HCT116 (cell line): ENCODE results near the gene SYNPR. TPM values are rescaled to one million over a fixed set of nuclear protein-coding genes. Genes with fewer than 3 reads are reported as not detected.

Source experiments
- ATAC-seq: fragments of 200-7000 bp; cut with Tn5 transposase; 2 replicates; pipeline ENCODE4 v1.9.1; 2020; ENCODE audit warnings: mild to moderate bottlenecking, moderate library complexity
- BruUV-seq: library from RNA; stranded (reverse); fragments of 400-500 nt; replicated peaks from 2 replicates; lab custom pipeline; 2021; lab: Mats Ljungman, UMichigan
- CTCF ChIA-PET: fragments of 300-600 bp; sonication (Branson Sonifier 250); formaldehyde crosslinking; loops from one replicate; lab custom pipeline; 2021; ENCODE audit warnings: antibody characterized with exemption; lab: Charles Lee
- POLR2A ChIA-PET: fragments of 300-600, 350-600 bp; sonication (Branson Sonifier 250); formaldehyde crosslinking; loops from one replicate; lab custom pipeline; 2021; ENCODE audit warnings: antibody characterized with exemption; lab: Charles Lee
- RAD21 ChIA-PET, 2 experiments: fragments of 300-600 bp; sonication (Branson Sonifier 250); formaldehyde crosslinking; loops; one replicate each; lab custom pipeline; 2023; ENCODE audit warnings: low total read pairs in 2 of 2; ENCODE audit not compliant: uncharacterized antibody in 2 of 2, unreplicated experiment in 2 of 2, low non-redundant PET in 1 of 2; lab: Charles Lee
- DNase-seq: peaks from one replicate; pipeline ENCODE4 v3.0.0-alpha.2; 2010; ENCODE audit warnings: low read depth, low spot score
- H2AFZ ChIP-seq: fragments of 200-600 bp; shearing (Covaris generic), sonication (generic); 2 replicates; pipeline ENCODE4 v1.6.1; 2017; ENCODE audit warnings: low read depth, mixed run types, mixed read lengths, antibody characterized with exemption, low read length; ENCODE audit not compliant: poor library complexity, severe bottlenecking
- H3K27ac ChIP-seq: 2 replicates; pipeline ENCODE4 v1.5.1; 2012; ENCODE audit warnings: low read depth, low read length
- H3K27me3 ChIP-seq: fragments of 200-600 bp; sonication (generic); 2 replicates; pipeline ENCODE4 v1.6.1; 2016; ENCODE audit warnings: mixed run types, low read length, mixed read lengths; ENCODE audit not compliant: insufficient read depth
- H3K36me3 ChIP-seq, 2 experiments: fragments of 200-500 bp in 1 of 2; fragments of 200-600 bp in 1 of 2; sonication (Bioruptor generic) in 1 of 2; sonication (generic) in 1 of 2; 2 replicates each; pipeline versions ENCODE4 v1.5.1 to v1.6.1; 2014 to 2016; ENCODE audit warnings: low read length in 2 of 2, inconsistent platforms in 1 of 2, mixed read lengths in 1 of 2, mixed run types in 1 of 2; ENCODE audit not compliant: insufficient read depth in 2 of 2, control insufficient read depth in 1 of 2
- H3K4me1 ChIP-seq, 2 experiments: fragments of 200-600 bp in 1 of 2; sonication (generic) in 1 of 2; 2 replicates each; pipeline versions ENCODE4 v1.5.1 to v1.6.1; 2012 to 2017; ENCODE audit warnings: low read length in 2 of 2, inconsistent platforms in 1 of 2, mild to moderate bottlenecking in 1 of 2, mixed read lengths in 1 of 2, mixed run types in 1 of 2, moderate library complexity in 1 of 2; ENCODE audit not compliant: insufficient read depth in 2 of 2, control insufficient read depth in 1 of 2
- H3K4me2 ChIP-seq: fragments of 200-600 bp; sonication (generic); 2 replicates; pipeline ENCODE4 v1.6.1; 2017; ENCODE audit warnings: mixed run types, low read length, mixed read lengths
- H3K4me3 ChIP-seq, 2 experiments: fragments of 200-600 bp in 1 of 2; sonication (generic) in 1 of 2; replicated peaks in 1 of 2; 2 replicates each; pipeline ENCODE4 v1.5.1; 2011 to 2016; ENCODE audit warnings: low read length in 2 of 2, control low read depth in 1 of 2, low read depth in 1 of 2, mild to moderate bottlenecking in 1 of 2, mixed read lengths in 1 of 2, mixed run types in 1 of 2
- H3K79me2 ChIP-seq: fragments of 200-600 bp; sonication (generic); 2 replicates; pipeline ENCODE4 v1.6.1; 2017; ENCODE audit warnings: mild to moderate bottlenecking, mixed run types, low read length, moderate library complexity, mixed read lengths; ENCODE audit not compliant: insufficient read depth
- H3K9ac ChIP-seq: fragments of 200-600 bp; sonication (generic); 2 replicates; pipeline ENCODE4 v1.6.1; 2016; ENCODE audit warnings: low read length, mixed read lengths
- H3K9me2 ChIP-seq: fragments of 200-600 bp; sonication (generic), shearing (Covaris generic); 2 replicates; pipeline ENCODE4 v1.6.1; 2017; ENCODE audit warnings: mixed run types, mild to moderate bottlenecking, moderate library complexity; ENCODE audit not compliant: insufficient read depth
- H3K9me3 ChIP-seq, 2 experiments: fragments of 200-500 bp in 1 of 2; fragments of 200-600 bp in 1 of 2; sonication (Bioruptor generic) in 1 of 2; sonication (generic) in 1 of 2; 2 replicates each; pipeline ENCODE4 v1.6.1; 2014 to 2017; ENCODE audit warnings: low read length in 2 of 2, mixed read lengths in 2 of 2, inconsistent platforms in 1 of 2, low read depth in 1 of 2, mild to moderate bottlenecking in 1 of 2, mixed run types in 1 of 2, moderate library complexity in 1 of 2; ENCODE audit not compliant: control insufficient read depth in 1 of 2, insufficient read depth in 1 of 2
- H4K20me1 ChIP-seq: fragments of 200-600 bp; sonication (generic), shearing (Covaris generic); 2 replicates; pipeline ENCODE4 v1.6.1; 2017; ENCODE audit warnings: mixed run types, mild to moderate bottlenecking, moderate library complexity; ENCODE audit not compliant: insufficient read depth
- CEBPB ChIP-seq: IDR thresholded peaks from 2 replicates; pipeline ENCODE4 v1.6.1; 2012; ENCODE audit warnings: low read depth
- EGR1 ChIP-seq: IDR thresholded peaks from 2 replicates; pipeline ENCODE4 v1.6.1; 2012; ENCODE audit warnings: low read depth
- EZH2 ChIP-seq: fragments of 200-600 bp; sonication (generic); IDR thresholded peaks from 2 replicates; pipeline ENCODE4 v1.6.1; 2017; ENCODE audit warnings: antibody characterized with exemption, mixed run types
- FOSL1 ChIP-seq: IDR thresholded peaks from 2 replicates; pipeline ENCODE4 v1.6.1; 2012; ENCODE audit warnings: low read depth
- JUND ChIP-seq: IDR thresholded peaks from 2 replicates; pipeline ENCODE4 v1.6.1; 2012
- MAX ChIP-seq: IDR thresholded peaks from 2 replicates; pipeline ENCODE4 v1.6.1; 2012
- POLR2A ChIP-seq: IDR thresholded peaks from 2 replicates; pipeline ENCODE4 v1.7.0; 2011; ENCODE audit warnings: borderline replicate concordance; ENCODE audit not compliant: insufficient read depth, insufficient read length; ENCODE audit errors: extremely low read depth
- RAD21 ChIP-seq: IDR thresholded peaks from 2 replicates; pipeline ENCODE4 v1.6.1; 2012; ENCODE audit warnings: low read depth, mild to moderate bottlenecking
- SP1 ChIP-seq: IDR thresholded peaks from 2 replicates; pipeline ENCODE4 v1.6.1; 2012; ENCODE audit warnings: low read depth
- SRF ChIP-seq: IDR thresholded peaks from 2 replicates; pipeline ENCODE4 v1.6.1; 2012; ENCODE audit warnings: low read depth
- TCF7L2 ChIP-seq: IDR thresholded peaks from 2 replicates; pipeline ENCODE4 v1.7.0; 2011; ENCODE audit warnings: borderline replicate concordance, inconsistent platforms; ENCODE audit not compliant: insufficient read depth, insufficient read length; ENCODE audit errors: extremely low read depth
- ZBTB33 ChIP-seq: IDR thresholded peaks from 2 replicates; pipeline ENCODE4 v1.6.1; 2011; ENCODE audit warnings: mild to moderate bottlenecking, low read length, moderate library complexity; ENCODE audit not compliant: insufficient replicate concordance; ENCODE audit errors: extremely low read depth
- ZFX ChIP-seq: fragments of 450-650 bp; IDR thresholded peaks from 2 replicates; pipeline ENCODE4 v1.6.1; 2017
- ZNF274 ChIP-seq: fragments of 200-500 bp; sonication (Bioruptor generic); IDR thresholded peaks from 2 replicates; pipeline ENCODE4 v1.6.1; 2014; ENCODE audit warnings: mild to moderate bottlenecking, low read depth, low read length, inconsistent platforms
- intact Hi-C: fragments of 100-400 bp; cut with micrococcal nuclease; formaldehyde crosslinking; loops from 2 replicates; pipeline ENCODE4 v1.10.0; 2022
- total RNA-seq: library from RNA; stranded (reverse); gene quantifications from one replicate; pipeline ENCODE4 v1.2.1, GENCODE V29; 2021; ENCODE audit not compliant: unreplicated experiment

SYNPR gene
- total RNA-seq, 1 experiment from 2014 or later = not detected

GRCh38 chr3:63642488-63642887 is 364.4 kb downstream of the SYNPR start:
- Histone ChIP-seq H3K9me3 (no peaks in the 10 kb centered on the region), H4K20me1 (no peaks in the 10 kb centered on the region), H3K4me3 (no peak overlapping the region), H3K9ac (no peak overlapping the region), H3K79me2 (no peaks in the 10 kb centered on the region), H3K36me3 (no peaks in the 10 kb centered on the region), H2AFZ (no peak overlapping the region), H3K9me2 (no peaks in the 10 kb centered on the region), H3K4me1 (no peaks in the 10 kb centered on the region), H3K27ac (no peak overlapping the region), H3K27me3 (peaks cover 11% of the 10 kb centered on the region), H3K4me2 (no peak overlapping the region)
- no peak for ATAC-seq
- POLR2A ChIA-PET = no interaction called here
- no TSS peak for BruUV-seq
- TF ChIP-seq FOSL1 = no peak
- TF ChIP-seq SRF = no peak
- TF ChIP-seq RAD21 = no peak
- TF ChIP-seq ZBTB33 = no peak
- no peak for TF ChIP-seq ZFX
- no peak for TF ChIP-seq MAX
- TF ChIP-seq POLR2A = no peak
- RAD21 ChIA-PET = no interaction called here
- no peak for DNase-seq
- intact Hi-C loops = no loop called here
- CTCF ChIA-PET = no interaction called here

GRCh38 chr3:63644212-63644797 is 366.2 kb downstream of the SYNPR start:
- ChIA-PET RAD21 (no interaction called here), CTCF (no interaction called here), POLR2A (no interaction called here)
- no peaks in the 10 kb centered on the region for H4K20me1 ChIP-seq
- H3K9ac ChIP-seq = no peak overlapping the region
- no peaks in the 10 kb centered on the region for H3K9me2 ChIP-seq
- ATAC-seq = no peak
- TF ChIP-seq TCF7L2 = no peak
- no peak for TF ChIP-seq CEBPB
- no peak for TF ChIP-seq EGR1
- no peak for TF ChIP-seq FOSL1
- no peak for TF ChIP-seq MAX
- no peak for TF ChIP-seq JUND
- no peak for TF ChIP-seq ZFX
- no peak for TF ChIP-seq ZNF274
- TF ChIP-seq EZH2 = no peak
- TF ChIP-seq SP1 = no peak
- TF ChIP-seq SRF = no peak
- H3K4me3 ChIP-seq = no peak overlapping the region
- peaks cover 11% of the 10 kb centered on the region for H3K27me3 ChIP-seq
- DNase-seq = no peak
- H3K9me3 ChIP-seq = no peaks in the 10 kb centered on the region
- H3K27ac ChIP-seq = no peak overlapping the region
- H3K4me2 ChIP-seq = no peak overlapping the region
- H3K4me1 ChIP-seq = no peaks in the 10 kb centered on the region
- H3K79me2 ChIP-seq = no peaks in the 10 kb centered on the region
- intact Hi-C loops = no loop called here
- H3K36me3 ChIP-seq = no peaks in the 10 kb centered on the region
- no peak overlapping the region for H2AFZ ChIP-seq
- no TSS peak for BruUV-seq
